LNCAP (cell line): ENCODE results near the gene VPREB1.

Source experiments
- CTCF ChIP-seq: fragments of 450-650 bp; IDR thresholded peaks from 2 replicates; pipeline ENCODE4 v1.5.1; 2017; ENCODE audit warnings: mild to moderate bottlenecking

Gene VPREB1

GRCh38 chr22:22199634-22200033 lies 45.0 kb upstream of the VPREB1 start:
- TF ChIP-seq CTCF, result no peak

- TF ChIP-seq CTCF, result no peak
Observed at GRCh38 chr22:22200569-22201184, 43.9 kb upstream of the VPREB1 start.

- TF ChIP-seq CTCF, result peak; percentile 75
Observed at GRCh38 chr22:22201185-22201929, 43.2 kb upstream of the VPREB1 start.

- TF ChIP-seq CTCF, result no peak
Observed at GRCh38 chr22:22201930-22202343, 42.6 kb upstream of the VPREB1 start.

- TF ChIP-seq CTCF, result no peak
Observed at GRCh38 chr22:22203048-22203971, 41.3 kb upstream of the VPREB1 start.

- peak; percentile 61 for TF ChIP-seq CTCF
Observed at GRCh38 chr22:22207845-22208564, 36.6 kb upstream of the VPREB1 start.

GRCh38 chr22:22208652-22209051 lies 35.9 kb upstream of the VPREB1 start:
- no peak for TF ChIP-seq CTCF
